Thyroid gland (tissue), 4 donors: ENCODE results near the gene NKAPD1. TPM values are rescaled to one million over a fixed set of nuclear protein-coding genes. Genes with fewer than 3 reads are reported as not detected.

Experiments
- DNase-seq, 2 donors: peaks; one replicate each; pipeline ENCODE4 v3.0.0-alpha.2; 2019
- H3K27ac ChIP-seq, 3 donors: fragments of 200-600 bp; sonication (generic); 1 replicate in 2 of 3; 2 replicates in 1 of 3; pipeline ENCODE4 v1.5.1; 2016 to 2019; ENCODE audit warnings: mild to moderate bottlenecking in 1 of 3, moderate library complexity in 1 of 3
- H3K27me3 ChIP-seq: fragments of 200-600 bp; sonication (generic); one replicate; pipeline ENCODE4 v1.5.1; 2019
- H3K36me3 ChIP-seq, 2 donors: fragments of 200-600 bp; sonication (generic); one replicate each; pipeline ENCODE4 v1.5.1; 2016 to 2019
- H3K4me1 ChIP-seq, 2 donors: fragments of 200-600 bp; sonication (generic); one replicate each; pipeline ENCODE4 v1.5.1; 2017 to 2019
- H3K4me3 ChIP-seq, 3 donors: fragments of 200-600 bp; sonication (generic); replicated peaks in 1 of 3; 1 replicate in 2 of 3; 2 replicates in 1 of 3; pipeline ENCODE4 v1.5.1; 2016; ENCODE audit warnings: mild to moderate bottlenecking in 1 of 3
- H3K9me3 ChIP-seq: fragments of 200-600 bp; sonication (generic); one replicate; pipeline ENCODE4 v1.5.1; 2017
- CTCF ChIP-seq, 6 experiments: fragments of 200-600 bp in 3 of 6; fragments of 450-650 bp in 3 of 6; sonication (generic) in 3 of 6; IDR thresholded peaks; one replicate each; pipeline ENCODE4 v1.5.1; 2016 to 2019; ENCODE audit warnings: antibody characterized with exemption in 6 of 6, mild to moderate bottlenecking in 2 of 6, inconsistent platforms in 1 of 6, moderate library complexity in 1 of 6
- POLR2A ChIP-seq, 2 donors: fragments of 450-650 bp; IDR thresholded peaks; one replicate each; pipeline ENCODE4 v1.6.1; 2017; ENCODE audit warnings: antibody characterized with exemption in 2 of 2, mild to moderate bottlenecking in 2 of 2, moderate library complexity in 1 of 2
- WGBS, 2 donors: methylation state at CpG; one replicate each; pipeline ENCODE4 v1.1.5; 2017; 5-methylcytosine and 5-hydroxymethylcytosine counted together
- intact Hi-C: fragments of 100-400 bp; cut with DNase I; formaldehyde crosslinking; loops from one replicate; pipeline ENCODE4 v1.15.1; 2023
- total RNA-seq, 4 donors: library from RNA; depleted of rRNA; stranded (reverse); fragments of >200 nt; gene quantifications; one replicate each; pipeline ENCODE4 v1.2.3, GENCODE V29; 2016

Gene NKAPD1
- total RNA-seq, 4 donors from 2014 or later: 13.2 to 20.8 (median 18.8) TPM

GRCh38 chr11:112118176-112118575, 44.1 kb downstream of the NKAPD1 start:
- Histone ChIP-seq H3K36me3 (no peaks in the 10 kb centered on the region), H3K27me3 (no peaks in the 10 kb centered on the region), H3K27ac (no peak overlapping the region), H3K9me3 (no peaks in the 10 kb centered on the region), H3K4me3 (no peak overlapping the region), H3K4me1 (no peaks in the 10 kb centered on the region)
- intact Hi-C loops: no loop called here
- DNase-seq: no peak
- TF ChIP-seq POLR2A (IDR thresholded peaks at IDR 0.05) (no peak), CTCF (IDR thresholded peaks at IDR 0.05) (no peak)
- WGBS, 2 donors: 88 to 90% methylated on average over 2 of the region's 2 CpGs

GRCh38 chr11:112121981-112122615, 48.0 kb downstream of the NKAPD1 start:
- intact Hi-C loops: no loop called here
- TF ChIP-seq CTCF (IDR thresholded peaks at IDR 0.05): no peak
- no peak for TF ChIP-seq POLR2A (IDR thresholded peaks at IDR 0.05)
- no peak for DNase-seq
- Histone ChIP-seq H3K4me3 (no peak overlapping the region), H3K36me3 (no peaks in the 10 kb centered on the region), H3K27me3 (no peaks in the 10 kb centered on the region), H3K9me3 (no peaks in the 10 kb centered on the region), H3K27ac (no peak overlapping the region), H3K4me1 (no peaks in the 10 kb centered on the region)
- 90 to 92% methylated on average over 5 of the region's 5 CpGs for WGBS, 2 donors

- Histone ChIP-seq H3K27ac (no peak overlapping the region), H3K9me3 (no peaks in the 10 kb centered on the region), H3K4me3 (no peak overlapping the region), H3K36me3 (no peaks in the 10 kb centered on the region), H3K27me3 (no peaks in the 10 kb centered on the region), H3K4me1 (no peaks in the 10 kb centered on the region)
- DNase-seq: no peak
- intact Hi-C loops: no loop called here
- WGBS, 2 donors: 82 to 87% methylated on average over 4 of the region's 4 CpGs
- TF ChIP-seq POLR2A (IDR thresholded peaks at IDR 0.05) (no peak), CTCF (IDR thresholded peaks at IDR 0.05) (no peak)
Measured at GRCh38 chr11:112123129-112123528, 49.0 kb downstream of the NKAPD1 start.

GRCh38 chr11:112127056-112127455, 53.0 kb downstream of the NKAPD1 start:
- Histone ChIP-seq H3K4me3 (no peak overlapping the region), H3K36me3 (no peaks in the 10 kb centered on the region), H3K4me1 (peaks cover 0 to 4% of the 10 kb centered on the region in 2 donors), H3K9me3 (no peaks in the 10 kb centered on the region), H3K27ac (no peak overlapping the region), H3K27me3 (no peaks in the 10 kb centered on the region)
- no peak for DNase-seq
- intact Hi-C loops: no loop called here
- WGBS, 2 donors: 96 to 99% methylated on average over 2 of the region's 2 CpGs
- TF ChIP-seq CTCF (IDR thresholded peaks at IDR 0.05) (no peak), POLR2A (IDR thresholded peaks at IDR 0.05) (no peak)

- no peaks in the 10 kb centered on the region for H3K9me3 ChIP-seq
- WGBS, 2 donors: 62 to 85% methylated on average over 3 of the region's 3 CpGs
- peak; percentile 8 to 14 for DNase-seq
- H3K4me1 ChIP-seq: peaks cover 0 to 4% of the 10 kb centered on the region in 2 donors
- no peaks in the 10 kb centered on the region for H3K27me3 ChIP-seq
- TF ChIP-seq POLR2A (IDR thresholded peaks at IDR 0.05): no peak
- no peak for TF ChIP-seq CTCF (IDR thresholded peaks at IDR 0.05)
- H3K36me3 ChIP-seq: no peaks in the 10 kb centered on the region
- no peak overlapping the region for H3K4me3 ChIP-seq
- intact Hi-C loops: no loop called here
- H3K27ac ChIP-seq: no peak overlapping the region
Measured at GRCh38 chr11:112128483-112129121, 54.5 kb downstream of the NKAPD1 start.
